GM12891 (cell line): ENCODE measurements around the gene NEDD4.

Source experiments
- PAX5 ChIP-seq: IDR thresholded peaks from 2 replicates; pipeline ENCODE4 v1.6.1; 2011; ENCODE audit warnings: low read length, moderate library complexity, mild to moderate bottlenecking; ENCODE audit not compliant: insufficient read depth, severe bottlenecking
- POLR2A ChIP-seq: IDR thresholded peaks from 2 replicates; pipeline ENCODE4 v1.6.1; 2011; ENCODE audit warnings: low read depth, low read length, control low read depth
- POLR2AphosphoS5 ChIP-seq: IDR thresholded peaks from 2 replicates; pipeline ENCODE4 v1.6.1; 2011; ENCODE audit warnings: low read depth, low read length, control low read depth
- POU2F2 ChIP-seq: IDR thresholded peaks from 2 replicates; pipeline ENCODE4 v1.6.1; 2011; ENCODE audit warnings: low read depth, mild to moderate bottlenecking, control low read depth, low read length, moderate library complexity
- SPI1 ChIP-seq: IDR thresholded peaks from 2 replicates; pipeline ENCODE4 v1.6.1; 2011; ENCODE audit warnings: low read depth, low read length, control low read depth
- TAF1 ChIP-seq: IDR thresholded peaks from 2 replicates; pipeline ENCODE4 v1.6.1; 2011; ENCODE audit warnings: low read depth, low read length, control low read depth

DNA sequence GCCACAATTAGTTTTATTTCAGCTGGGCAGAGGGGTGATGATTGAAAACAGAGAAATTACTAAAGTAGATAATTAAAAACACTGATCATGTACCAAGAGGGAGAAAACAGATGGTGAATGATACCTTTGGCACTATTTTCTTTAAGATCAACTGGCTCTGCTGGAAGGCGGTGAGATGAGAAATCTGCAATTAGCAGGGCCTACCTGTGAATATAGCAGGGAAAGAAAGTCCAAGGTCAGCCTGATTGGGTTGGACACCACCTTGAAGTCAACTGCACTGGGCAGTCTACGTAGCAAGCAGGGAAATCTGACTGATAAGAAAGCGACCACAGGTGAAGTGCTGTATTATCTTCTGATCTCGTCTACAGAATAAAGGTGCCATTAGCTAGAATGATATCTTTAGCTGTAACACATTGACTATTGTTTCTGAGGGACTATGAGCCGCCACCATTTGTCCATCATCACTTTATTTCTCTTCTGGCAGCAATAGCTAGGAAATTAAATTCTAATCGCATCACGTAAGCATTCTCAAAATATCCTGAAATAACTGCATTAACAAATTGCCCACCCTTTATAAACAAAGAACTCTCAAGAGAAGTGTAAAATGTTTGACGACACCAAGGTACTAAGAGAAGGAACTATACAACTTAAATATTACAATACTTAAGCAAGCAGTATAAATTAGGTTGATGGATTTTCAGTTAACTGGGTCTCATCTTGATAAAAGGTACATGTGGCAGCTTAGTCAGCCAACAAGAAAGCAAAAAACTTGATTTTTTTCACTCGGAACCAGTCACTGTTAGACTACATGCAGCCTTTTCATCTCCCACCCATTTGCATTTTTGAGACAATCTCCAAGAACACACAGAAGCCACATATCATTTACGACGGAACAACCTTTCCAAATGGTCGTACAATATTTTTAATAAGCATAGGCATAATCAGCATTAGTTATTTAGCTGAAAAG lies 1.3 kb downstream of the NEDD4 start:
- TF ChIP-seq POLR2AphosphoS5 (no peak), TAF1 (no peak), POLR2A (no peak), POU2F2 (no peak), SPI1 (no peak), PAX5 (no peak)
